ENCODE results near the gene MON1A.
"Not testable (repeated sequence)": the region's sequence is repeated elsewhere in the genome, so short reads cannot be mapped to it uniquely, and the experiment has no call there.

MON1A gene

DNA sequence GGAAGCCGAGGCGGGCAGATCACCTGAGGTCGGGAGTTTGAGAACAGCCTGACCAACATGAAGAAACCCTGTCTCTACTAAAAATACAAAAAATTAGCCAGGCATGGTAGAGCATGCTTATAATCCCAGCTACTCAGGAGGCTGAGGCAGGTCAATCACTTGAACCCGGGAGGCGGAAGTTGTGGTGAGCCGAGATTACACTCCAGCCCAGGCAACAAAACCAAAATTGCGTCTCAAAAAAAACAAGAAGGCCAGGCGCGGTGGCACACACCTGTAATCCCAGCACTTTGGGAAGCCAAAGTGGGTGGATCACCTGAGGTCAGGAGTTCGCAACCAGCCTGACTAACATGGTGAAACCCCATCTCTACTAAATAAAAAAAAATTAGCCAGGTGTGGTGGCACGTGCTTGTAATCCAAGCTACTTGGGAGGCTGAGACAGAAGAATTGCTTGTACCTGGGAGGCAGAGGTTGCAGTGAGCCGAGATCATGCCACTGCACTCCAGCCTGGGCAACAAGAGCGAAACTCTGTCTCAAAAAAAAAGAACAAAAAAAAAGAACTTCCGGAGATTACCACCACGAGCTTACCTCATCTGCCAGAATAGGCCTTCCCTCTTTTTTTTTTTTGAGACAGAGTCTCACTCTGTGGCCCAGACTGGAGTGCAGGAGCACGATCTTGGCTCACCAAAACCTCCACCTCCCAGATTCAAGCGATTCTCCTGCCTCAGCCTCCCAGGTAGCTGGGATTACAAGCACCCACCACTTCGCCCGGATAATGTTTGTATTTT lies 11.6 kb downstream of the MON1A start:
- DNase-seq: not testable (repeated sequence)

DNA sequence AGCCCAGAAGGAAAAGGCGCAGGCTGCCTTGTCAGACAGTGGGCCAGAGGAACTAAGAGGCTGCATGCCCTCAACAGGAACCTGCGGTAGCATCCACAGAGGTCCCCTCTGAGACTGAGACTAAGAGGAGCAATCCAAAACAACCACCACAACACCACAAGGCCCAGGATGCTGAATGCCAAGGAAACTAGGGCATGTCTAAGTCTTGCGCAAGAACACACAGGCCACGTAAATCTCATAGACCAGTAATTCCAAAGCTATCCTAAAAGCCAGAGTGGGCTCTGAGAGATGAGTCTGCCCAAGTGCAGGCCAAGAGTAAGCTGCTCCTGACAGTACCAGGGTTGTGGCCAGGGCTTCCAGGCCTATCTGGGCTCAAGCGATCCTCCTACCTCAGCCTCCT lies 12.9 kb downstream of the MON1A start:
- no peak for DNase-seq

DNA sequence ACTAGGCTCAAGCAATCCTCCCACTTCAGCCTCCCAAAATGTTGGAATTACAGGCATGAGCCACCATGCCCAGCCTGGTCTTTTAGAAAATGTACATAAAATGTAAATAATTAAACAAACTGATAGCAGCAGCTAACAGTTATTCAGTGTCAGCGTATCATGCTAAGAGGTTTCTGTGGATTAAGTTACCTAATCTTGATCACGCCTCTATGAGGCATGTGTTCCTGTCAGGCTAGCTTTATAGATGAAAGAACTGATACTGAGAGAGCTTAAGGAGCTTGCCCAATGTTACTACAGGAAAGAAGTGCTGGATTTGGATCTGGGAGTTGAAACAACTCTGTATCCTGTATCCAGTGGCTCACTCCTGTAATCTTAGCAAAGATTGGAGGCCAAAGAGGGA lies 14.7 kb downstream of the MON1A start:
- DNase-seq: no peak

DNA sequence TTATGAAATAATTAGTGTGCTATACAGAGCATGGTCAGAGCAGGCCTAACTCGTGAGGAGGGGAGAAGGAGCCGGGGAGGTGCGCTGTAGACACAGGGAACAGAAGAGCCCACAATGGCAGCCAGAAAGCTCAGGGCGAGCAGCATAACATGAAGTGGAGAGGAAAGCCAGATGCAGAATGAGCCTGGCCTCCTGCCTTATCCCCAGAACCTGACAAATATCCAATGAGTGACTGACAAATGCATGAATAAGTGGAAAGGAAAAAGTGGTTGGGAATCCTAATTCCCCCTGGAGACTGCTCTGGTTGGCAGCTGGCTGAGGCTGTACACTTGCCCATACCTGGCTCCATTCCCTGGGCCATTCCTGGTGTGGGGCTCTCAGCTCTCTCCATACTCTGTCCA lies 16.7 kb downstream of the MON1A start:
- no peak for DNase-seq

DNA sequence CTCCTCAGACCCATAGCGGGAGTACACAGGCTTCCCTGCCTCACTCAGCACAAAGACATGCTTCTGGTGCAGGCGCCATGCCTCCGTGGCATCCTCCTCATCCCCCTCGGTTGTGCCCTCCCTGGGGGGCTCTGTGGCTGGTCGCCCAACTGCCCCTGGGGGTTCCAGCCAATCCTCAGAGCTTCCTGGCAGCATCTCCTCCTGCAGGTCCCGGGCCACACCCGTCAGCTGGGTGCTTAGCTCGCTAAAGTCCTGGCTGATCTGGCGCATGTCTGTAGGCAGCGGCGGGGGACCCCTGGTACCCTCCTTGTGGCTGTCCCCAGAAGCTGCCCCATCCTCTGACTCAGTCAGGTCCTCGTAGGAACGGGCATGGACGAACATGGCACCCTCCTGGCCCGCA lies 18.0 kb downstream of the MON1A start:
- no peak for DNase-seq

DNA sequence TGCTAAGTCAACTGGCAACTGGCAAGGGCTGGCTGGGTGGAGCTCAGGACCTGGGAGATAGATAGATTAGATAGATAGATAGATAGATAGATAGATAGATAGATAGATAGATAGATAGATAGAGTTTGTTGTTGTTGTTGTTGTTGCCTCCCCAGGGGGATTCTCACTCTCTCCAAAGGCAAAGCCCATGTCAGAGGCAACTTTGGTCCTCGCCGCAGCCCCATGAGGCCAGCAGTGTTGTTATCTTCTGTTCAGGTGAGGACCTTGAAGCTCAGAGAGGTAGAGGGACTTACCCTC lies 18.5 kb downstream of the MON1A start:
- no peak for DNase-seq

DNA sequence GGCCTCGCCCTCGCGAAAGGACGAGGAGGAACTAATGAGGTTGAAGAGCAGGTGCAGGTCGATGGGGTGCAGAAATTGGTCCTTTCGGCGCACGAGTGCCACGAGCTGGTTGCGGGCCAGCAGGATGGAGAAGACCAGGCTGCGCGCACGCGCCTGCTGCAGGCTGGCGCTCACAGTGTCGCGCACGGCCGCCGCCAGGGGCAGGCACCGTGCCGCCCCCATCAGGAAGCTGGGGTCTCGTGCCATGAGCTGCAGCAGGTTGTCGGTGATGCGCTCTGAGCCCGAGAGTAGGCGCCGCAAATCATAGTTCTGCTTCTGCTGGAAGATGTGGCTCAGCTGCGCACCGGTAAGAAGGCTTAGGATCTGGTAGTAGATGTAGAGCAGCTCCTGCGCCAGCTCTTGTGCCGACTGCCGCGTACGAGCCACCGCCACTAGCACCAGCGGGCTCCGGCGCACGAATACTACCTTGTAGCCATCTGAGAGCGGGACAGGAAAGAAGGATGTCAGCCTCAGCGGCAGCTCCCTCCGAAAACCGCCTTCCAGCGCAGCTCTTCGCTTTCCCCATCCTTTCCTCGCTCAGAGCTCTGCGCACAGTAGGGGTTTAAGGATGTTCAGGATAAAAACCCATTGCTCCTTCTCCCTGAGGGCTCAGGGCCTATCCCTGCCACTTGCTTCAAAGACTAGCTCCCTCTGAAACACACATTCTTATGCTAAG lies 19.0 kb downstream of the MON1A start:
- no peak for DNase-seq

DNA sequence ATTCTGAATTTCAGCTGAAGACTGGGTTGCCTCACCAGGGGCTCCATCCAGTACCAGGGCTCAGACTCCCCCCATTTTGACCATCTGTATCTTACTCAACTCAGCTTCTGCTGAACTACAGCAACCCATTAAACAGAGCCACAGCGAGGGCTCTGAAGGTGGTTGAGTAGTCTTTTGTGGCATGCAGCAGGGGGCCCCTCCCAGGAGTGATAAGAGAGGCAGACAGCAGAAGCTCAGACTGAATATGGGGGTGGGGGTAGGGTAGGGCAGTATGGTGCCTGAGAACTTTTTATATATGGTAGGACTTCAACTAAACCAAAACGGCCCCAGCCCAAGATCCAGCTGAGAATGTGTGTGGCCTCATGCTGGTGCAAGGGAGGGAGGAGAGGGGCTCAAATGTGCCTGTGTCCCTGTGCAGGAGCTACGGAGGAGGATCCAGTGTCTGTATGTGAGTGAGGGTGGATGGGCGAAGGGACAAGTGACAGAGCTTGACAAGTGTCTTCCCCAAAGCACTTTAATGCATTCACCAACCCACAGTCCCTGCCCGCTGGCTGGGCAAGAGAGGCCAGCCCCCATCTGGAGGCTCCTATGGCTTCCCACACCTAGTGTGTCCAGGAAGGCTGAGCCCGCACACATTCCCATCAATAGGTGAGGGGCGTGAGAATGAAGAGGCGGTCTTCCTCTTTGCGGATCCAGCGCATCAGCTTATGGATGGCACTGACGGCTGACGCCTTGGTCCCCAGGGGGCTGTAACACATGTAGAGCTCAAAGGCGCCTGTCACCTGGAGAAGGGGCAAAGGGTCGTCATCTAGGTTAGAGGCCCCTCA lies 21.0 kb downstream of the MON1A start:
- DNase-seq: no peak

DNA sequence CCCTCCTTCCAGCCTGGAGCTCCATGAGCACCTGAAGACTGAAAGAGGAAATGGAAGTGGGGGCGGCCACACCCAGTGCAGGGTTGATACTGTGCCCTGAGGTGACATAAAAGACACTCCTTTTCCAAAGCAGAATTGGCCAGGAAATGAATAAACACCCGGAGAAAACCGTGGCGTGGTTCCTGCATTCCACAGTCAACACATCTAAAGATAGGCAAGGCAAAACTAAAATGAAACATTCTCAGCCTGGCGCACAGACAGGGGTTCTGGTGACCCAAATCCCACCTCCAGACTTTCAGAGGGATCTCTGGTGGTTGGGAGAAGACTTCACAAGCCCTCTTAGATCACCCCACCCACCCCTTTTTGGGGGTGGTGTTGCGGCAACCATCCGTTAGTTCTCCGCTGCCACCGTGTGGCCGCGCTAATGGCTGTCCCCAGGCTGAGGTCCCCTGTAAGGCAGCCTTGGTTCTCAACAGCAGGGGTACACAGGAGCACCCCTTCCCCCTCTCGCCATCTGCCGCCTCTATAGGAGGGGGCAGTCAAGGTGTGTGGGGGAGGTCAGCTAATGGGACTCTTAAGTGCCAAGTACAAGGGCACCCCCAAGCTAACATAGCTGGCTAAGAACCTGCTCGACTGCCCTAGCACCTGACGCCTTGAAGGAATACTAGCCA lies 23.4 kb downstream of the MON1A start:
- DNase-seq: no peak

DNA sequence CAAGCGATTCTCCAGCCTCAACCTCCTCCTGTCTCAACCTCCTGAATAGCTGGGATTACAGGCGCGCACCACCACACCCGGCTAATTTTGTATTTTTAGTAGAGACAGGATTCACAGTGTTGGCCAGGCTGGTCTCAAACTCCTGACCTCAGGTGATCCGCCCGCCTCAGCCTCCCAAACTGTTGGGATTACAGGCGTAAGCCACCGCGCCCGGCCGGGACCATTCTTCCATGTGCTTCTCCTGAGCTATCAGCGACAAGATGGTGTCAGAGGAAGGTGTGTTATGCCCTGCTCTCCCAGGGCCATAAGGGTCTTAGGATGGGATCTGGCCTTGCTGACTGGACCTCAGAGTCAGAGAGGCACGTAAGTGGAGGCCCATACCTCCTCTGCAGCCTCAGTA lies 25.2 kb downstream of the MON1A start:
- not testable (repeated sequence) for DNase-seq

DNA sequence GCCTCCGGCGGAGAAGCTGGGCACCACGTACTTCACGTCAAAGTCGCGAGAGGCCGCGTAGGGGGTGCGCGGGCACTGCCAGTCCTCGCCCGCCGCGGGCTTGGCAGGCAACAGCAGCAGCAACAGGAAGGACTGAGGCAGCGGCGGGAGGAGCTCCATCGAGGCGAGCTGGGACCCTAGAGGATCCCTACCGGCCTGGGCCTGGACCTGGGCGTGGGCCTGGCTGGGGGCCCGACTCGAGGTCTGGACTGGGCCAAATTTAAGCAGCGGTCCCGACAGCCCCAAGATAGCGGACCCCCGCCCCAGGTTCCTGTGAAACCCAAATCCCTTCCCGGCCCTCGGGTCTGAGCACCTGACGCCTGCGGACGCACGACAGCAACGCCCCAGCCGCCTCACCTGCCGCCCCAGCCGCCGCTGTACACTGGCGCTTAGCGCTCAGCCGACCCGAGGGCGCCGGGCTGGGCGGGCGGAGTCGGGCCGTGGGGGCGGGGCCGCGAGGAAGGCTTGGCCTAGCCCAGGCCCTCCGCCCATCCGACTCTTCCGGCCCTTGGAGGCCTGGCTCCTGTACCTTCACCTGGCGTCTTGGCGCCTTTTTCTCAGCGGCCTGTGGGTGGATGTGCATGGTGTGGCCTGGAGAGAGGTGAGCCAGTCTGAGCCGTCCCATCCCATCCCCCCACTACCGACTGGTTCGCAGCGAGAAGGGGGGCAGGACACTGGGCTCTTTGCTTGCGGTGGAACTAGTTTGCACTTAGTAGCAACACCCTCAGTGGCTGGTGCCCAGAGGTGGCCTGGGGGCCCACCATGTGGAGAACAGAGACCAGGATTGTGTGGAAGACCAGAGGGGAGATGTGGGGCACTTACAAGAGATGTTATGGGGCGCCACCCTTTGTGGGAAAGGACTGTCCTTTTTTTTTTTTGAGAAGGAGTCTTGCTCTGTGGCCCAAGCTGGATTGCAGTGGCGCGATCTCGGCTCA lies 25.9 kb downstream of the MON1A start, which contains the start of gene MST1R:
MST1R (minus strand) TSS at position 423 of the 974 bp plus-strand sequence; CDS start at position 159, 264 bp downstream.
- DNase-seq: peak; percentile 66

DNA sequence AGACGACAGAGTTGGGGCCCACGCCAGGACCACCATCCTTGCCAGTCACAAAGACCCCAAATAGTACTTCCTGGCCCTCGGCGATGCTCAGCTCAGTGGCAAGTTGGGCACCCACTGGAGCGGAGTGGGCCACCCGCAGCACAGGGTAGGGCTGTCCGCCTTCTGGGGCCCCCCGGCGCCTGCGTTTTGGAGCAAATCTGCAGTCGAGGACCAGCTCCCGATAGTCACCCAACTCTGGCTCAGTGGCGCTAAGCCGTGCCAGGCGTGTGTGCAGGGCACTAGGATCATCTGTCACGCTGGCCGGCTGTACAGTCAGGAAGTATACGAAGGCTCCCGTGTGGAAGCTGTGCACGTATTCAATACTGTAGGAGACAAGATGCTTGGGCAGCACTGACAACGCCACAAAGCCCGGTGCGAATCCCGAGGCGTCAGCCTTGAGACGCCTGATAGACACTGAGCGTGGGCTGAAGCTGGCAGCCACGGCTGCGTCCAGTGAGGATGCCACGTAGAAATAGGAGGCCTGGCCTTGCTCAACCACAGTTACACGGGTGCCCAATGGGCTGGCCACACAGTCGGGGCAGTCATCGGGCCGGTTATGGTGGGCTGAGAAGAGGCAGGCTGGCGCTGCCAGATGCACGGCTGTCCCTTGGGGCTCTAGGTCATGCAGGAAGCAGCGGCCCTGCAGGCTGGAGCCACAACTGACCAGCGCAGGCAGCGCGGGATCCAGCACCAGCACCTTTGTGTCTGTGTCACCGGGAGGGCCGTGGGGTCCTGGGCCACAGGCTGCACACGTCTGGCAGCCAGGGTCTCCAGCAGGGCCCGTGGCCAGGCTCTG lies 26.9 kb downstream of the MON1A start:
- no peak for DNase-seq

DNA sequence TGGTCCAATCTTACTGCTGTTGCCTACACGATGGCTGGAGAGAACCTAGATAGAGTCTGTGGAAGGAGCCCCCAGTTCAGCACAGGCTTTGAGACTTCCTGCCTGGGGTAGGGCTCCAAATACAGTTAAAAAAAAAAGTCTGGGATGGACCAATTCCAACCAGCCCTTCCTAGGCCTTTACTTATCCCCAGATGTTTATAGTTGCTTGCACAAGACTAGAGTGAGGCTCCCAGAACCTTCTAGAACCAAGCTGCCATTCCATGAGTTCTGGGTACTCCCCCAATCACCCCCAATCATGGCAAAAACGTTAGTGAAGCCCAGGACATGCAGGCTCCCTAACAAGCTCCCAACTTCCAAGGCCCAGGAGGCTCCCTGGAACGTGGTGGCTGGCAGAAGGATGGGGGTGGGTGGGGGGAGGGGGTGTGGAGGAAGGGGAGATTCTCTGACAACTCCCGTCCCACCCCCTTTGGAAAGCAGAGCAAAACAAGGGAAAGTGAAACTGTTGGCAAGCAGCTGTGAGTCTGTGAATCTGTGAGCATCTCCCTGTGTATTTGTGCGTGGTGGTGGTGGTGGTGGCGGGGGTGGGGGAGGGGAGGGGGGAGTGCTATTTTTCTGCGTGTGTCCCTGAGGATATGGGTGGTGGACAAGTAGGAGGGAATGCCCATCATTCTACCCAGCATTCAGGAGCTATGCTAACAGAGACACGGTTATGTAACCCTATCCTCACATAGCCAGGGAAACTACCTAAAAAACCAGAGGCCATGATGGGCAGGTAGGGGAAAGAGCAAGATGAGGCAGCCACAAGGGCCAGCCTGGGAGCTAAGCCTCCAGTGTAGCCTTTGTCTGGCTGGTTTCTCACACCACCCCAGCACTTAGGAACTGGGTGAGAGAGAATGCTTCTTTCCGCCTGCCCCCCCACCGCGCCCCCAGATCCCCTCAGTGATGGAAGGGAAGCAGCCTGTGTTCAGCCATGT lies 28.0 kb downstream of the MON1A start:
- DNase-seq: no peak

DNA sequence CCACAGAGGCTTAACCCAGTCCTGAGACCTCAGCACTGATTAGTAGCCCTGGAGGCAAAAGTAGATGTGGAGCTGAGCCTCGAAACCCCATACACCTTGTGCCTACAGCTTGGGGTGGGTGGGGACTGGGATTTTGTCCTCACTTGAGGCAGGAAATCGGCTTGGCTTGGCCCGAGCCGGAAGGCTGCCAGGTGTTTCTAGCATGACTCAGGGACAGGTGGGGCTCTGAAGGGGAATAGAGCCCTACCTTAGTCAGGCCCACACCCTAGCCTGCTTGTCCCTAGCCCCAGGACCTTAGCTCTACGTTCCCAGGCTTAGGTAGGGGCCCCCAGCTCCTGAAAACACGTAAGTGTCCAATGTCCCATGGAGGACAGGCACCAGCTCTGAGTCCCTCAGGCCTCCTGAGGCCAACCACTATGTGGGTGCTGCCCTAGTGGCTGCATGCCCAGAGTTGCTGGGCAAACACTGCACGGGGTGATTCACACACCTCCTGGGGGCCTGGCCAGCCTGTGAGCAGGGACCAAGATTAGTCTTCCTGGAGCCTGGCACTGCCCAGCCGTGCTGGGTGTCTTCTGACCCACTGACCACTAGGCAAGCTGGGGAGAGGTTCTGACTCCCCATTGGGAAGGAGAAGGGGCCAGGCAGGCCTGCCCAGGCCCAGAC lies 29.0 kb downstream of the MON1A start:
- no peak for DNase-seq

DNA sequence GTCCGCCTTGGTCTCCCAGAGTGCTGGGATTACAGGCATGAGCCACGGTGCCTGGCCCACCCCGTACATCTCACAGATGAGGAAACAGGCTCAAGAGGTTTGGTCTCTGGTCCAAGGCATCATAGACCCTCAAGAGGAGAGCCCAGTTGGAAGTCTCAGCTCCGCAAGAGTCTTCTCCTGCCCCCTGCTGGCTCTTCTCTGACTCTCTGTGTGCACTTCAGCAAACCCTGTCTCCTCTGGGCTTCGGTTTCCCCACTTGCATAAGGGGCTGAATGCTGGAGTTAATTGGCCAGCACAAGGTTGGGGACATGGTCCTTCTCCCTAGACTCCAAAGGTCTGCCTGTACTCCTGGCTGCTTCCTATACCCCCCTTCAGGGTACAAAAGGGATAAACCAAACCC lies 29.8 kb downstream of the MON1A start:
- DNase-seq: no peak

DNA sequence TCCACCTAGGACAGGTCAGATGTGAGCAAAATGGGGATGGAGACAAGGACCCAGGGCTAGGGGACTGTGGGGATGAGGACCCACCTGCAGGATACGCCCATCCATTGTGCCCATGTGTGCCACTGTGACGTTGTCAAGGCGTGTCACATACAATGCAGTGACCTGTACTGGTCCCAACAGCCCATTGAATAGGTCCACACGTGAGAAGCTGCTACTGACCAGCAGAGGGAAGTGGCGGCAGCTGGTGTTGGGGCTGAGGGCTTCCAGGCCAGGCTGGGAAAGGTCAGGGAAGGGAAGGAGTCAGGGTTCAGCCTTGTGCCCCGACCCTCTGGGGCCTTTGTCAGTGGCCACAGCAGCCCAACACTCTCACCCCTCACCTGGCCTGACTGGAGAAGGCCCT lies 30.6 kb downstream of the MON1A start:
- no peak for DNase-seq

DNA sequence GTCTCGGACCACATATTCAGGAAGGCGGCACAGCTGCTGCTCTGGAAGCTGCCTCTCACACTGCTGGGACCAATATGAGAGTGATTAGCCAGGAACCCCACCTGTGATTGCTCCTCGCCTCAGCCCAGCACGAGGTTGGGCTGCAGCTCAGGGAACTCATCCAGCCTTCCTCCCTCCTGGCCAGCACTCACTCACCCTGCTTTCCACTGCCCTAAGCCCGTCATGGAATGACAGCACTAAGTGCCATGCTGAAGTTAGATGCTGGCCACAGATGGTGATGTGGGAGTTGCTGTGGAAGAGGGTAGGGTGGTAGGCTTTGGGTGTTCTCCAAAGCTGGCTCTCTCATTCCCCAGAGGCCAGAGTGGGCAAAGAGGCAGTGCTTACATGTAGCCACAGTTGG lies 33.3 kb downstream of the MON1A start:
- DNase-seq: no peak

DNA sequence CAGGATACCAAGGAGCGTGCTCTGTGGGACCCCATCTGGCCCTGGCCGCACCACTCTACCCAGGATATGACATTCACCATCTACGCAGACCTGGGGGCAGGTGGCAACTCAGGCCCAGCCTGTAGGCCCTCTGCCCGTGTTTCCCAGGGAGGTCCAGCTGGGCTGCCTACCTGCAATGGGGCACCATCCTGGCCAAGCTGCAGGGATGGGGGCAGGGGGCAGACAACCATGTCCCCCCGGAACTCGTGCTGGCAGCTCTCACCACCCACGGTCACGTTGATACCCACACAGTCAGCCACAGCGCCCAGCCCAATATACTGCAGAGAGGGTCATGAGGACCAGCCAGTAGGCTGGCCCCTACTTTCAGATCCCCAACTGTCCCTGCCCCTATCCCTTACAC lies 33.8 kb downstream of the MON1A start:
- no peak for DNase-seq

DNA sequence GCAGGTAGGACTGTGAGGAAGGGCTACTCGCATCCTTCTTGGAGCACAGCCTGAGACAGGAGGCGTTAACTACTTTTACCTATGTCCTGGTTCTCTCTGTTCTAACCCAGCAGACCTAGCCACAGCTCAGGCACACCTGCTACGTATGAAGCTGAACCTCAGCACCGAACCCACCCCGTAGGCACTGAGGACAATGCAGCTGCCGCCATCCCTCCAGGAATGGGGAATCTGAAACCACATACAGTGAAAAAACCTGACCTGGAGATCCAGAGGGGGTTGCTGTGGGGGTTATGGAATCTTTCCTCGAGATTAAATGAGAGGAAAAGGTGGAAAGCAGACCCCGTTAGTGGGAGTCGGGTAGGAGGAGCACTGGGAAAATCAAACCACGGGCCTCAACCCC lies 40.3 kb downstream of the MON1A start:
- no peak for DNase-seq
